IMR-90 (cell line): ENCODE results near the gene SERP2. TPM values are rescaled to one million over a fixed set of nuclear protein-coding genes. Genes with fewer than 3 reads are reported as not detected.

ENCODE experiments used
- ATAC-seq: fragments of 200-7000 bp; cut with Tn5 transposase; 2 replicates; pipeline ENCODE4 v1.9.1; 2020; ENCODE audit warnings: low read depth, mild to moderate bottlenecking, moderate library complexity
- BruUV-seq: library from RNA; stranded (reverse); fragments of 400-500 nt; replicated peaks from 2 replicates; lab custom pipeline; 2021; lab: Mats Ljungman, UMichigan
- CTCF ChIA-PET: fragments of 300-600 bp; formaldehyde crosslinking; extraction: SDS; loops from one replicate; lab custom pipeline; 2021; ENCODE audit warnings: antibody characterized with exemption; lab: Yijun Ruan, JAX
- POLR2A ChIA-PET: fragments of 300-600 bp; sonication (Branson Sonifier 250); formaldehyde crosslinking; loops from one replicate; lab custom pipeline; 2022; ENCODE audit warnings: antibody characterized with exemption; ENCODE audit not compliant: unreplicated experiment; lab: Charles Lee
- DNase-seq: peaks from one replicate; pipeline ENCODE4 v3.0.0; 2013
- H2AFZ ChIP-seq: replicated peaks from 2 replicates; pipeline ENCODE3; 2013; ENCODE audit warnings: low read length, mild to moderate bottlenecking; ENCODE audit not compliant: poor library complexity
- H2AK5ac ChIP-seq: 2 replicates; pipeline ENCODE4 v1.6.1; 2013; ENCODE audit warnings: low read depth, low read length, inconsistent platforms
- H2AK9ac ChIP-seq: replicated peaks from 2 replicates; pipeline ENCODE3; 2013; ENCODE audit warnings: mild to moderate bottlenecking, low read depth, low read length, moderate library complexity; ENCODE audit not compliant: poor library complexity
- H2BK120ac ChIP-seq: 2 replicates; pipeline ENCODE4 v1.6.1; 2013; ENCODE audit warnings: low read depth, low read length, inconsistent platforms
- H2BK15ac ChIP-seq: 3 replicates; pipeline ENCODE4 v1.6.1; 2013; ENCODE audit warnings: low read depth, low read length, inconsistent platforms
- H2BK20ac ChIP-seq: 2 replicates; pipeline ENCODE4 v1.6.1; 2013; ENCODE audit warnings: low read depth, mild to moderate bottlenecking, inconsistent platforms, low read length, moderate library complexity
- H2BK5ac ChIP-seq: 2 replicates; pipeline ENCODE4 v1.6.1; 2013; ENCODE audit warnings: mild to moderate bottlenecking, low read depth, low read length, inconsistent platforms; ENCODE audit not compliant: poor library complexity, severe bottlenecking
- H3K14ac ChIP-seq: replicated peaks from 2 replicates; pipeline ENCODE4 v1.6.1; 2013; ENCODE audit warnings: low read depth, low read length, inconsistent platforms
- H3K18ac ChIP-seq: 2 replicates; pipeline ENCODE4 v1.6.1; 2013; ENCODE audit warnings: low read depth, low read length, control low read depth
- H3K23ac ChIP-seq: 2 replicates; pipeline ENCODE4 v1.6.1; 2013; ENCODE audit warnings: low read depth, low read length, inconsistent platforms
- H3K27ac ChIP-seq: 2 replicates; pipeline ENCODE4 v1.5.1; 2013; ENCODE audit warnings: mild to moderate bottlenecking, control low read depth, low read length; ENCODE audit not compliant: insufficient read depth
- H3K27me3 ChIP-seq: 2 replicates; pipeline ENCODE4 v1.6.1; 2013; ENCODE audit warnings: low read length; ENCODE audit not compliant: control insufficient read depth, insufficient read depth
- H3K36me3 ChIP-seq: 2 replicates; pipeline ENCODE4 v1.6.1; 2013; ENCODE audit warnings: low read length, mixed read lengths; ENCODE audit not compliant: control insufficient read depth, insufficient read depth
- H3K4ac ChIP-seq: 2 replicates; pipeline ENCODE4 v1.6.1; 2013; ENCODE audit warnings: low read depth, low read length, inconsistent platforms
- H3K4me1 ChIP-seq: 2 replicates; pipeline ENCODE4 v1.6.1; 2013; ENCODE audit warnings: low read length, mixed read lengths; ENCODE audit not compliant: control insufficient read depth, insufficient read depth
- H3K4me2 ChIP-seq: 2 replicates; pipeline ENCODE4 v1.6.1; 2013; ENCODE audit warnings: low read depth, mild to moderate bottlenecking, control low read depth, low read length, moderate library complexity
- H3K4me3 ChIP-seq: 2 replicates; pipeline ENCODE4 v1.5.1; 2013; ENCODE audit warnings: low read depth, mild to moderate bottlenecking, control low read depth, low read length, moderate library complexity; ENCODE audit not compliant: insufficient read depth
- H3K56ac ChIP-seq: 2 replicates; pipeline ENCODE4 v1.6.1; 2013; ENCODE audit warnings: low read length, inconsistent platforms; ENCODE audit not compliant: insufficient read depth; ENCODE audit errors: extremely low read depth
- H3K79me1 ChIP-seq, 2 experiments: 2 replicates each; pipeline ENCODE4 v1.6.1; 2013; ENCODE audit warnings: low read length in 2 of 2, inconsistent platforms in 1 of 2, low read depth in 1 of 2
- H3K9ac ChIP-seq: 2 replicates; pipeline ENCODE4 v1.6.1; 2013; ENCODE audit warnings: low read depth, low read length, control low read depth
- H3K9me1 ChIP-seq: 2 replicates; pipeline ENCODE4 v1.6.1; 2013; ENCODE audit warnings: low read length, inconsistent platforms; ENCODE audit not compliant: insufficient read depth
- H3K9me3 ChIP-seq: 2 replicates; pipeline ENCODE4 v1.6.1; 2013; ENCODE audit warnings: low read length; ENCODE audit not compliant: control insufficient read depth, insufficient read depth
- H4K20me1 ChIP-seq: 2 replicates; pipeline ENCODE4 v1.6.1; 2013; ENCODE audit warnings: low read length, inconsistent platforms; ENCODE audit not compliant: insufficient read depth
- H4K5ac ChIP-seq: 2 replicates; pipeline ENCODE4 v1.6.1; 2013; ENCODE audit warnings: mild to moderate bottlenecking, low read depth, low read length, control low read depth
- H4K8ac ChIP-seq, 2 experiments: 2 replicates each; pipeline ENCODE4 v1.6.1; 2013; ENCODE audit warnings: low read depth in 2 of 2, low read length in 2 of 2, control low read depth in 1 of 2, inconsistent platforms in 1 of 2
- H4K91ac ChIP-seq: 2 replicates; pipeline ENCODE4 v1.6.1; 2013; ENCODE audit warnings: low read depth, low read length, inconsistent platforms; ENCODE audit not compliant: insufficient read depth
- SMC3 ChIP-seq: fragments of 150-350 bp; IDR thresholded peaks from 2 replicates; pipeline ENCODE4 v1.6.1; 2016; ENCODE audit warnings: low read depth, mild to moderate bottlenecking, antibody characterized with exemption, low read length, moderate library complexity
- USF2 ChIP-seq: fragments of 150-350 bp; IDR thresholded peaks from 2 replicates; pipeline ENCODE4 v1.6.1; 2017; ENCODE audit warnings: mild to moderate bottlenecking, antibody characterized with exemption, low read length, low read depth
- dilution Hi-C: fragments of 300-500 bp; cut with HindIII; formaldehyde crosslinking; loops from one replicate; pipeline ENCODE4 v1.14.3; 2018; ENCODE audit warnings: low sequenced_read_pairs; ENCODE audit not compliant: unreplicated experiment
- in situ Hi-C: fragments of 300-500 bp; cut with MboI; formaldehyde crosslinking; loops from 3 replicates; pipeline ENCODE4 v1.14.3; 2019; ENCODE audit warnings: low sequenced_read_pairs, inconsistent platforms, mixed read lengths
- intact Hi-C: fragments of 100-400 bp; cut with micrococcal nuclease; formaldehyde crosslinking; loops from 2 replicates; pipeline ENCODE4 v1.10.0; 2022
- polyA plus RNA-seq, 3 experiments: library from polyadenylated mRNA; depleted of rRNA; stranded (reverse); fragments of >200 nt; gene quantifications; 2 replicates each; pipeline ENCODE4 v1.2.3, GENCODE V29; 2012; ENCODE audit warnings: low replicate concordance in 1 of 3
- total RNA-seq: library from RNA; depleted of rRNA; stranded (reverse); fragments of >200 nt; gene quantifications from 2 replicates; pipeline ENCODE4 v1.2.3, GENCODE V29; 2012

Gene SERP2
- total and polyA plus RNA-seq, 2 of the 4 experiments (the other 2 are of a cell fraction) = 0.54 to 1.4 TPM

- Histone ChIP-seq H2AK9ac (no peak overlapping the region), H4K8ac (no peak overlapping the region), H2AFZ (no peak overlapping the region), H3K9me3 (no peaks in the 10 kb centered on the region), H3K36me3 (no peaks in the 10 kb centered on the region), H3K4me2 (no peak overlapping the region), H3K79me1 (no peaks in the 10 kb centered on the region), H3K18ac (no peak overlapping the region), H2BK120ac (no peak overlapping the region), H3K27ac (no peak overlapping the region), H4K5ac (no peak overlapping the region), H3K9ac (no peak overlapping the region), H3K4me1 (no peaks in the 10 kb centered on the region; the same call in 1 of the 2 replicates), H2BK5ac (no peak overlapping the region), H3K4ac (no peak overlapping the region), H3K14ac (no peak overlapping the region), H2AK5ac (no peak overlapping the region), H3K9me1 (0 out of 2 replicates have a peak, but pooled peaks cover 3% of the 10 kb centered on the region), H4K20me1 (no peaks in the 10 kb centered on the region), H3K4me3 (no peak overlapping the region), H2BK15ac (no peak overlapping the region), H3K23ac (no peak overlapping the region), H3K56ac (no peak overlapping the region), H3K27me3 (no peaks in the 10 kb centered on the region), H4K91ac (no peak overlapping the region), H2BK20ac (no peak overlapping the region)
- no peak for TF ChIP-seq USF2
- no peak for TF ChIP-seq SMC3
- no TSS peak for BruUV-seq
- dilution Hi-C loops (no loop called here), in situ Hi-C loops (no loop called here), intact Hi-C loops (no loop called here)
- DNase-seq (no peak), ATAC-seq (no peak)
- ChIA-PET CTCF (no interaction called here), POLR2A (no interaction called here)
These were observed 27.1 kb upstream of the SERP2 start for GRCh38 chr13:44346534-44346933.
